ENCODE results near the gene MPRIP. TPM values are rescaled to one million over a fixed set of nuclear protein-coding genes. Genes with fewer than 3 reads are reported as not detected.

The MPRIP gene
- polyA plus RNA-seq, 1 donor from 2014 or later, result 47.3 TPM

DNA sequence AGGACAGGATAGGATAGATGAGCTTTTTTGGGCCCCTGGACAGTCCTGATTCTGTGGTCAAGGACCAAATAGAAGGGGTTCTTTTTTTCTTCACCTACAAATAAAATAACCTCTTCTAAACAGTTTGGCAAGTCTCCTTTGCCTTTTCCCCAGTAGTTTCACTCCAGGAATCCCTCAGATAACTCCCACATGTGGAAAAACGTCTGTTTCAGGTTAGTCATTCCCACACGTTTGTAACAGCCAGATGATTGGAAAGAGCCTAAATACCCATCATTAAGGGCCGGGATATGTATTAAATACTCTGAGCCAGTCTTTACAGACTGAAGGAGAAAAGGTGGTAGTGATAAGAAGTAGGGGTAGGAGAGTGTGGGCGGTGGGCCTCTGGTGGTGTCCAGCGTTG, 105.6 kb downstream of the MPRIP start:
- no peaks in the 10 kb centered on the region for H4K20me1 ChIP-seq (ENCODE audit: insufficient read depth)
- no peaks in the 10 kb centered on the region for H3K27me3 ChIP-seq (ENCODE audit: insufficient read depth, low read depth, low read length)
- H3K9me3 ChIP-seq (ENCODE audit: low read length), result no peaks in the 10 kb centered on the region
- H3K79me2 ChIP-seq (replicated peaks; ENCODE audit: insufficient read depth, low read length), result no peaks in the 10 kb centered on the region
- H3K36me3 ChIP-seq (ENCODE audit: insufficient read depth, low read length), result peaks cover 15% of the 10 kb centered on the region
- H3K4me2 ChIP-seq (ENCODE audit: low read length), result no peak overlapping the region
- TF ChIP-seq MXI1 (conservative IDR thresholded peaks at IDR 0.05; ENCODE audit: poor library complexity, severe bottlenecking) (no peak), RAD21 (conservative IDR thresholded peaks at IDR 0.05) (no peak), EP300 (conservative IDR thresholded peaks at IDR 0.05; ENCODE audit: poor library complexity, severe bottlenecking) (no peak), EZH2 (IDR thresholded peaks at IDR 0.05; ENCODE audit: borderline replicate concordance, insufficient read depth, low read length, poor library complexity, severe bottlenecking) (no peak), SMC3 (conservative IDR thresholded peaks at IDR 0.05; ENCODE audit: poor library complexity) (no peak), POLR2AphosphoS5 (IDR thresholded peaks at IDR 0.05) (no peak), TAF1 (IDR thresholded peaks at IDR 0.05; ENCODE audit: low read depth) (no peak)
- TF ChIP-seq, protein P1, sequence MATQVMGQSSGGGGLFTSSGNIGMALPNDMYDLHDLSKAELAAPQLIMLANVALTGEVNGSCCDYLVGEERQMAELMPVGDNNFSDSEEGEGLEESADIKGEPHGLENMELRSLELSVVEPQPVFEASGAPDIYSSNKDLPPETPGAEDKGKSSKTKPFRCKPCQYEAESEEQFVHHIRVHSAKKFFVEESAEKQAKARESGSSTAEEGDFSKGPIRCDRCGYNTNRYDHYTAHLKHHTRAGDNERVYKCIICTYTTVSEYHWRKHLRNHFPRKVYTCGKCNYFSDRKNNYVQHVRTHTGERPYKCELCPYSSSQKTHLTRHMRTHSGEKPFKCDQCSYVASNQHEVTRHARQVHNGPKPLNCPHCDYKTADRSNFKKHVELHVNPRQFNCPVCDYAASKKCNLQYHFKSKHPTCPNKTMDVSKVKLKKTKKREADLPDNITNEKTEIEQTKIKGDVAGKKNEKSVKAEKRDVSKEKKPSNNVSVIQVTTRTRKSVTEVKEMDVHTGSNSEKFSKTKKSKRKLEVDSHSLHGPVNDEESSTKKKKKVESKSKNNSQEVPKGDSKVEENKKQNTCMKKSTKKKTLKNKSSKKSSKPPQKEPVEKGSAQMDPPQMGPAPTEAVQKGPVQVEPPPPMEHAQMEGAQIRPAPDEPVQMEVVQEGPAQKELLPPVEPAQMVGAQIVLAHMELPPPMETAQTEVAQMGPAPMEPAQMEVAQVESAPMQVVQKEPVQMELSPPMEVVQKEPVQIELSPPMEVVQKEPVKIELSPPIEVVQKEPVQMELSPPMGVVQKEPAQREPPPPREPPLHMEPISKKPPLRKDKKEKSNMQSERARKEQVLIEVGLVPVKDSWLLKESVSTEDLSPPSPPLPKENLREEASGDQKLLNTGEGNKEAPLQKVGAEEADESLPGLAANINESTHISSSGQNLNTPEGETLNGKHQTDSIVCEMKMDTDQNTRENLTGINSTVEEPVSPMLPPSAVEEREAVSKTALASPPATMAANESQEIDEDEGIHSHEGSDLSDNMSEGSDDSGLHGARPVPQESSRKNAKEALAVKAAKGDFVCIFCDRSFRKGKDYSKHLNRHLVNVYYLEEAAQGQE (IDR thresholded peaks at IDR 0.05; ENCODE audit: borderline replicate concordance), result no peak
- TF ChIP-seq, protein P2, sequence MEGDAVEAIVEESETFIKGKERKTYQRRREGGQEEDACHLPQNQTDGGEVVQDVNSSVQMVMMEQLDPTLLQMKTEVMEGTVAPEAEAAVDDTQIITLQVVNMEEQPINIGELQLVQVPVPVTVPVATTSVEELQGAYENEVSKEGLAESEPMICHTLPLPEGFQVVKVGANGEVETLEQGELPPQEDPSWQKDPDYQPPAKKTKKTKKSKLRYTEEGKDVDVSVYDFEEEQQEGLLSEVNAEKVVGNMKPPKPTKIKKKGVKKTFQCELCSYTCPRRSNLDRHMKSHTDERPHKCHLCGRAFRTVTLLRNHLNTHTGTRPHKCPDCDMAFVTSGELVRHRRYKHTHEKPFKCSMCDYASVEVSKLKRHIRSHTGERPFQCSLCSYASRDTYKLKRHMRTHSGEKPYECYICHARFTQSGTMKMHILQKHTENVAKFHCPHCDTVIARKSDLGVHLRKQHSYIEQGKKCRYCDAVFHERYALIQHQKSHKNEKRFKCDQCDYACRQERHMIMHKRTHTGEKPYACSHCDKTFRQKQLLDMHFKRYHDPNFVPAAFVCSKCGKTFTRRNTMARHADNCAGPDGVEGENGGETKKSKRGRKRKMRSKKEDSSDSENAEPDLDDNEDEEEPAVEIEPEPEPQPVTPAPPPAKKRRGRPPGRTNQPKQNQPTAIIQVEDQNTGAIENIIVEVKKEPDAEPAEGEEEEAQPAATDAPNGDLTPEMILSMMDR (IDR thresholded peaks at IDR 0.05; ENCODE audit: poor library complexity, severe bottlenecking), result no peak
- H3F3A ChIP-seq (ENCODE audit: insufficient read depth, low read length, poor library complexity, severe bottlenecking), result no peaks in the 10 kb centered on the region
- no peak overlapping the region for H2AFZ ChIP-seq (ENCODE audit: low read depth, low read length)
- H3K9ac ChIP-seq (ENCODE audit: low read length), result no peak overlapping the region
- H3K9me2 ChIP-seq (ENCODE audit: insufficient read depth, low read length), result no peaks in the 10 kb centered on the region
- no peak overlapping the region for H3K27ac ChIP-seq (ENCODE audit: low read length)
- H3K4me3 ChIP-seq (ENCODE audit: low read length), result no peak overlapping the region

DNA sequence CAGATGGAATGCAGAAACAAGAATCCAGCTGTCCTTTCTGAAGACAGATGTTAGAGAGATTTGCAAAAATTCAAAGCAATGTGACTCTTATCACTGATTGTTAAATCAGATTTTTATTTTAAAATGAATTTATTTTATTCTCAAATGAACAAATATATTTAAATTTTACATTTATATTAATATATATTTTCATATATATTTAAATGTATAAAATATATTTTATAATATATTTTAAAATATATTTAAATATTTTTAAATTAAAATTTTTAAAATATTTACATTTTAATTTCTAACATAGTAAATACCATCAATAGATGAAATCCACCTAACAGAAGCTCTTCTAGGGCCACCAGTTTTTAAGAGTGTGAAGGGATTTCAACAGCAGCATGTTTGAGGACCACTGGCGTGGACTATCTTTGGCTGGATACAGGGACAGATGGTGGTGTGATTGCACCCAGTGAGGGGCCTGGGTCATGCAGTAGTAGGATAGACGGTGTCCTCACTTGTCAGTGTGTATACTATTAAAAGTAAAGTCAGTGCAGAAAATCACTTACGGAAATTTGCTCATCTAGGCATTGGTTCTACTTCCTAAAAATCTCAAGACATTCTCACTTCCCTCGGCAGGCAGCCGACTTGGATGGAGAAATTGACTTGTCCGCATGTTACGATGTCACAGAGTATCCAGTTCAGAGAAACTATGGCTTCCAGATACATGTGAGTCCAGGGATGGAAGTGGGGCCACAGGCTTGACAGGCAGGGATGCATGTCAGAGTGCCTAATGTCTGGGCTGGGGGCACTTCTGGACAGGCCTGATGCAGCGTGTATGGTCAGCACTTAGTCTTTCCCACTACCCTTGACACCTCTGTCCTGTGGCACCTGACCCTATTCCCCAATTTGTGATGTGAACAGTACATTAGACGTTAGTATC, 107.5 kb downstream of the MPRIP start:
- H3K4me2 ChIP-seq (ENCODE audit: low read length), result no peak overlapping the region
- H3K79me2 ChIP-seq (replicated peaks; ENCODE audit: insufficient read depth, low read length), result no peaks in the 10 kb centered on the region
- H3K9ac ChIP-seq (ENCODE audit: low read length), result no peak overlapping the region
- no peaks in the 10 kb centered on the region for H3K9me3 ChIP-seq (ENCODE audit: low read length)
- TF ChIP-seq, protein P1 (IDR thresholded peaks at IDR 0.05; ENCODE audit: borderline replicate concordance), result no peak
- TF ChIP-seq, protein P2 (IDR thresholded peaks at IDR 0.05; ENCODE audit: poor library complexity, severe bottlenecking), result no peak
- TF ChIP-seq SMC3 (conservative IDR thresholded peaks at IDR 0.05; ENCODE audit: poor library complexity) (no peak), POLR2AphosphoS5 (IDR thresholded peaks at IDR 0.05) (no peak), EP300 (conservative IDR thresholded peaks at IDR 0.05; ENCODE audit: poor library complexity, severe bottlenecking) (no peak)
- H4K20me1 ChIP-seq (ENCODE audit: insufficient read depth), result no peaks in the 10 kb centered on the region
- no peaks in the 10 kb centered on the region for H3K27me3 ChIP-seq (ENCODE audit: insufficient read depth, low read depth, low read length)
- H3K4me3 ChIP-seq (ENCODE audit: low read length), result no peak overlapping the region
- peaks cover 11% of the 10 kb centered on the region for H3K36me3 ChIP-seq (ENCODE audit: insufficient read depth, low read length)
- H3K9me2 ChIP-seq (ENCODE audit: insufficient read depth, low read length), result no peaks in the 10 kb centered on the region
- no peak overlapping the region for H2AFZ ChIP-seq (ENCODE audit: low read depth, low read length)
- H3F3A ChIP-seq (ENCODE audit: insufficient read depth, low read length, poor library complexity, severe bottlenecking), result no peaks in the 10 kb centered on the region
- H3K27ac ChIP-seq (ENCODE audit: low read length), result no peak overlapping the region
